ENCODE measurements around the gene LETM1.
A peak's percentile ranks its signal among the peaks of the same experiment; 100 is the strongest.

The LETM1 gene

GRCh38 chr4:1900087-1900433 lies 44.1 kb upstream of the LETM1 start:
- DNase-seq (ENCODE audit: low read depth, low spot score), result no peak
- H3K4me3 ChIP-seq (ENCODE audit: low read depth, low read length), result no peak overlapping the region
- TF ChIP-seq, protein P1, sequence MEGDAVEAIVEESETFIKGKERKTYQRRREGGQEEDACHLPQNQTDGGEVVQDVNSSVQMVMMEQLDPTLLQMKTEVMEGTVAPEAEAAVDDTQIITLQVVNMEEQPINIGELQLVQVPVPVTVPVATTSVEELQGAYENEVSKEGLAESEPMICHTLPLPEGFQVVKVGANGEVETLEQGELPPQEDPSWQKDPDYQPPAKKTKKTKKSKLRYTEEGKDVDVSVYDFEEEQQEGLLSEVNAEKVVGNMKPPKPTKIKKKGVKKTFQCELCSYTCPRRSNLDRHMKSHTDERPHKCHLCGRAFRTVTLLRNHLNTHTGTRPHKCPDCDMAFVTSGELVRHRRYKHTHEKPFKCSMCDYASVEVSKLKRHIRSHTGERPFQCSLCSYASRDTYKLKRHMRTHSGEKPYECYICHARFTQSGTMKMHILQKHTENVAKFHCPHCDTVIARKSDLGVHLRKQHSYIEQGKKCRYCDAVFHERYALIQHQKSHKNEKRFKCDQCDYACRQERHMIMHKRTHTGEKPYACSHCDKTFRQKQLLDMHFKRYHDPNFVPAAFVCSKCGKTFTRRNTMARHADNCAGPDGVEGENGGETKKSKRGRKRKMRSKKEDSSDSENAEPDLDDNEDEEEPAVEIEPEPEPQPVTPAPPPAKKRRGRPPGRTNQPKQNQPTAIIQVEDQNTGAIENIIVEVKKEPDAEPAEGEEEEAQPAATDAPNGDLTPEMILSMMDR (IDR thresholded peaks at IDR 0.05; ENCODE audit: low read depth, low read length), result no peak
- in situ Hi-C loops (cut with HindIII; ENCODE audit: low sequenced_read_pairs), result no loop called here

GRCh38 chr4:1899149-1900086 lies 43.5 kb upstream of the LETM1 start:
- TF ChIP-seq, protein P1 (IDR thresholded peaks at IDR 0.05; ENCODE audit: low read depth, low read length), result peak; percentile 81
- no peak overlapping the region for H3K4me3 ChIP-seq (ENCODE audit: low read depth, low read length)
- peak; percentile 75 for DNase-seq (ENCODE audit: low read depth, low spot score)
- in situ Hi-C loops (cut with HindIII; ENCODE audit: low sequenced_read_pairs), result no loop called here

GRCh38 chr4:1898681-1899080 lies 42.7 kb upstream of the LETM1 start:
- H3K4me3 ChIP-seq (ENCODE audit: low read depth, low read length), result no peak overlapping the region
- no peak for DNase-seq (ENCODE audit: low read depth, low spot score)
- TF ChIP-seq, protein P1 (IDR thresholded peaks at IDR 0.05; ENCODE audit: low read depth, low read length), result no peak
- in situ Hi-C loops (cut with HindIII; ENCODE audit: low sequenced_read_pairs), result no loop called here

GRCh38 chr4:1898007-1898406 lies 42.1 kb upstream of the LETM1 start:
- in situ Hi-C loops (cut with HindIII; ENCODE audit: low sequenced_read_pairs), result no loop called here
- H3K4me3 ChIP-seq (ENCODE audit: low read depth, low read length), result no peak overlapping the region
- DNase-seq (ENCODE audit: low read depth, low spot score), result no peak
- TF ChIP-seq, protein P1 (IDR thresholded peaks at IDR 0.05; ENCODE audit: low read depth, low read length), result no peak

DNA sequence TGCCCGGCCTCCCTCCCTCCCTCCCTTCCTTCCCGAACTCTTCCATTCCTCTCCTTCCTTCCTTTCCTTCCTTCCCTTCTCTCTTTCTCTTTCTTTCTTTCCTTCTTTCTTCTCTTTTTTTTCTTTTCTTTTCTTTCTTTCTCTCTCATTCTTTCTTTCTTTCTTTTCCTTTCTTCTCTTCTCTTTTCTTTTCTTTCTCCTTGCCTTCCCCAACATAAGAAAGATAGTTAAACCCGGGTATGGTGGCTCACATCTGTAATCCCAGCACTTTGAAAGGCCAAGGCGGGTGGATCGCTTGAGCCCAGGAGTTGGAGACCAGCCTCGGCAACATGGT lies 40.7 kb upstream of the LETM1 start:
- H3K4me3 ChIP-seq (ENCODE audit: low read depth, low read length), result no peak overlapping the region
- in situ Hi-C loops (cut with HindIII; ENCODE audit: low sequenced_read_pairs), result no loop called here
- TF ChIP-seq, protein P1 (IDR thresholded peaks at IDR 0.05; ENCODE audit: low read depth, low read length), result no peak
- no peak for DNase-seq (ENCODE audit: low read depth, low spot score)

- TF ChIP-seq, protein P1 (IDR thresholded peaks at IDR 0.05; ENCODE audit: low read depth, low read length), result no peak
- no peak for DNase-seq (ENCODE audit: low read depth, low spot score)
- no peak overlapping the region for H3K4me3 ChIP-seq (ENCODE audit: low read depth, low read length)
- in situ Hi-C loops (cut with HindIII; ENCODE audit: low sequenced_read_pairs), result no loop called here
Measured at GRCh38 chr4:1895971-1896657, 40.2 kb upstream of the LETM1 start.

All from astrocyte of the spinal cord (primary cell).